Sigmoid colon (tissue), 7 donors: ENCODE measurements around the gene DNAJC27. TPM values are rescaled to one million over a fixed set of nuclear protein-coding genes. Genes with fewer than 3 reads are reported as not detected.

ENCODE experiments used
- DNase-seq: peaks from one replicate; pipeline ENCODE4 v3.0.0-alpha.2; 2019
- H3K27ac ChIP-seq, 4 donors: fragments of 200-600 bp; sonication (generic); one replicate each; pipeline ENCODE4 v1.5.1; 2016 to 2019; ENCODE audit warnings: mild to moderate bottlenecking in 1 of 4
- H3K27me3 ChIP-seq, 3 donors: fragments of 200-600 bp; sonication (generic); one replicate each; pipeline ENCODE4 v1.5.1; 2019; ENCODE audit warnings: mild to moderate bottlenecking in 1 of 3
- H3K36me3 ChIP-seq, 4 donors: fragments of 200-600 bp; sonication (generic); one replicate each; pipeline ENCODE4 v1.5.1; 2016 to 2019
- H3K4me1 ChIP-seq, 4 donors: fragments of 200-600 bp; sonication (generic); one replicate each; pipeline ENCODE4 v1.5.1; 2017 to 2019
- H3K4me3 ChIP-seq, 4 donors: fragments of 200-600 bp; sonication (generic); one replicate each; pipeline ENCODE4 v1.5.1; 2017 to 2019; ENCODE audit warnings: mild to moderate bottlenecking in 2 of 4, moderate library complexity in 1 of 4
- H3K9me3 ChIP-seq, 4 donors: fragments of 200-600 bp in 3 of 4; sonication (generic) in 3 of 4; one replicate each; pipeline versions ENCODE4 v1.5.1 to v1.6.1; 2013 to 2019
- EP300 ChIP-seq, 4 donors: sonication (generic); formaldehyde crosslinking; IDR thresholded peaks; one replicate each; pipeline ENCODE4 v1.6.1; 2017; ENCODE audit warnings: antibody characterized with exemption in 4 of 4
- POLR2A ChIP-seq, 2 donors: fragments of 450-650 bp; IDR thresholded peaks; one replicate each; pipeline ENCODE4 v1.6.1; 2016; ENCODE audit warnings: antibody characterized with exemption in 2 of 2, mild to moderate bottlenecking in 2 of 2, moderate library complexity in 2 of 2
- POLR2AphosphoS5 ChIP-seq, 4 donors: sonication (generic); formaldehyde crosslinking; IDR thresholded peaks; one replicate each; pipeline ENCODE4 v1.6.1; 2017; ENCODE audit warnings: antibody characterized with exemption in 4 of 4
- WGBS, 2 donors: extraction: QIAGEN DNeasy Blood & Tissue Kit; methylation state at CpG; one replicate each; pipeline ENCODE4 v1.1.7; 2013; 5-methylcytosine and 5-hydroxymethylcytosine counted together
- intact Hi-C: fragments of 100-400 bp; cut with DNase I; formaldehyde crosslinking; loops from one replicate; pipeline ENCODE4 v1.15.1; 2023
- polyA plus RNA-seq, 3 donors: library from polyadenylated mRNA; stranded (reverse); fragments of 200-250 nt; gene quantifications; one replicate each; pipeline ENCODE4 v1.2.3, GENCODE V29; 2013
- total RNA-seq, 4 donors: library from RNA; depleted of rRNA; stranded (reverse); fragments of >200 nt; gene quantifications; one replicate each; pipeline ENCODE4 v1.1.0, GENCODE V29; 2016
- TF ChIP-seq, protein P1 (sequence below), 4 experiments: fragments of 450-650 bp in 3 of 4; fragments of 200-600 bp in 1 of 4; IDR thresholded peaks; one replicate each; pipeline ENCODE4 v1.5.1; 2016 to 2019; ENCODE audit warnings: antibody characterized with exemption in 4 of 4, mild to moderate bottlenecking in 3 of 4, moderate library complexity in 2 of 4
- donor health status: healthy with polysubstance abuse.
- donor health status: Bipolar disorder and iron deficiency.
- donor health status: healthy.

The DNAJC27 gene
- total and polyA plus RNA-seq, 7 donors = 0.60 to 12.5 (median 6.3) TPM

- intact Hi-C loops = no loop called here
- Histone ChIP-seq H3K27me3 (peaks cover 0 to 5% (median 0%) of the 10 kb centered on the region in 3 donors), H3K4me3 (no peak overlapping the region), H3K27ac (no peak overlapping the region), H3K36me3 (no peaks in the 10 kb centered on the region), H3K9me3 (no peaks in the 10 kb centered on the region), H3K4me1 (no peaks in the 10 kb centered on the region)
- TF ChIP-seq EP300 (IDR thresholded peaks at IDR 0.05) (no peak), POLR2AphosphoS5 (IDR thresholded peaks at IDR 0.05) (no peak), POLR2A (IDR thresholded peaks at IDR 0.05) (no peak)
- TF ChIP-seq, protein P1, sequence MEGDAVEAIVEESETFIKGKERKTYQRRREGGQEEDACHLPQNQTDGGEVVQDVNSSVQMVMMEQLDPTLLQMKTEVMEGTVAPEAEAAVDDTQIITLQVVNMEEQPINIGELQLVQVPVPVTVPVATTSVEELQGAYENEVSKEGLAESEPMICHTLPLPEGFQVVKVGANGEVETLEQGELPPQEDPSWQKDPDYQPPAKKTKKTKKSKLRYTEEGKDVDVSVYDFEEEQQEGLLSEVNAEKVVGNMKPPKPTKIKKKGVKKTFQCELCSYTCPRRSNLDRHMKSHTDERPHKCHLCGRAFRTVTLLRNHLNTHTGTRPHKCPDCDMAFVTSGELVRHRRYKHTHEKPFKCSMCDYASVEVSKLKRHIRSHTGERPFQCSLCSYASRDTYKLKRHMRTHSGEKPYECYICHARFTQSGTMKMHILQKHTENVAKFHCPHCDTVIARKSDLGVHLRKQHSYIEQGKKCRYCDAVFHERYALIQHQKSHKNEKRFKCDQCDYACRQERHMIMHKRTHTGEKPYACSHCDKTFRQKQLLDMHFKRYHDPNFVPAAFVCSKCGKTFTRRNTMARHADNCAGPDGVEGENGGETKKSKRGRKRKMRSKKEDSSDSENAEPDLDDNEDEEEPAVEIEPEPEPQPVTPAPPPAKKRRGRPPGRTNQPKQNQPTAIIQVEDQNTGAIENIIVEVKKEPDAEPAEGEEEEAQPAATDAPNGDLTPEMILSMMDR (IDR thresholded peaks at IDR 0.05) = no peak
- WGBS, 2 donors = 84 to 85% methylated on average over 2 of the region's 2 CpGs
- DNase-seq = no peak
These were observed 34.5 kb downstream of the DNAJC27 start for GRCh38 chr2:24937236-24937635.

GRCh38 chr2:24935145-24935544 is 36.6 kb downstream of the DNAJC27 start:
- intact Hi-C loops = no loop called here
- Histone ChIP-seq H3K4me3 (no peak overlapping the region), H3K36me3 (no peaks in the 10 kb centered on the region), H3K9me3 (no peaks in the 10 kb centered on the region), H3K27ac (no peak overlapping the region), H3K27me3 (peaks cover 0 to 5% (median 0%) of the 10 kb centered on the region in 3 donors), H3K4me1 (no peaks in the 10 kb centered on the region)
- 93 to 95% methylated on average over 5 of the region's 5 CpGs for WGBS, 2 donors
- DNase-seq = no peak
- TF ChIP-seq POLR2AphosphoS5 (IDR thresholded peaks at IDR 0.05) (no peak), EP300 (IDR thresholded peaks at IDR 0.05) (no peak), POLR2A (IDR thresholded peaks at IDR 0.05) (no peak)
- TF ChIP-seq, protein P1 (IDR thresholded peaks at IDR 0.05) = no peak

- no peak for DNase-seq
- Histone ChIP-seq H3K36me3 (no peaks in the 10 kb centered on the region), H3K27ac (no peak overlapping the region), H3K4me1 (no peaks in the 10 kb centered on the region), H3K27me3 (peaks cover 0 to 5% (median 0%) of the 10 kb centered on the region in 3 donors), H3K9me3 (no peaks in the 10 kb centered on the region), H3K4me3 (no peak overlapping the region)
- intact Hi-C loops = no loop called here
- WGBS, 2 donors = 77 to 88% methylated on average over 5 of the region's 5 CpGs
- TF ChIP-seq POLR2AphosphoS5 (IDR thresholded peaks at IDR 0.05) = no peak
- TF ChIP-seq, protein P1 (IDR thresholded peaks at IDR 0.05) = no peak
- no peak for TF ChIP-seq POLR2A (IDR thresholded peaks at IDR 0.05)
- TF ChIP-seq EP300 (IDR thresholded peaks at IDR 0.05) = no peak
These were observed 39.0 kb downstream of the DNAJC27 start for GRCh38 chr2:24932715-24933114.

- H3K27ac ChIP-seq = no peak overlapping the region
- no peaks in the 10 kb centered on the region for H3K36me3 ChIP-seq
- TF ChIP-seq EP300 (IDR thresholded peaks at IDR 0.05) (no peak), POLR2A (IDR thresholded peaks at IDR 0.05) (no peak), POLR2AphosphoS5 (IDR thresholded peaks at IDR 0.05) (no peak)
- TF ChIP-seq, protein P1 (IDR thresholded peaks at IDR 0.05) = no peak
- peaks cover 0 to under 1% (median 0%) of the 10 kb centered on the region in 3 donors for H3K27me3 ChIP-seq
- 39 to 77% methylated on average over 6 of the region's 6 CpGs for WGBS, 2 donors
- H3K9me3 ChIP-seq = no peaks in the 10 kb centered on the region
- DNase-seq = no peak
- intact Hi-C loops = no loop called here
- H3K4me1 ChIP-seq = peaks cover 0 to 12% (median 12%) of the 10 kb centered on the region in 4 donors
- no peak overlapping the region for H3K4me3 ChIP-seq
These were observed 41.0 kb downstream of the DNAJC27 start for GRCh38 chr2:24930768-24931167.

DNA sequence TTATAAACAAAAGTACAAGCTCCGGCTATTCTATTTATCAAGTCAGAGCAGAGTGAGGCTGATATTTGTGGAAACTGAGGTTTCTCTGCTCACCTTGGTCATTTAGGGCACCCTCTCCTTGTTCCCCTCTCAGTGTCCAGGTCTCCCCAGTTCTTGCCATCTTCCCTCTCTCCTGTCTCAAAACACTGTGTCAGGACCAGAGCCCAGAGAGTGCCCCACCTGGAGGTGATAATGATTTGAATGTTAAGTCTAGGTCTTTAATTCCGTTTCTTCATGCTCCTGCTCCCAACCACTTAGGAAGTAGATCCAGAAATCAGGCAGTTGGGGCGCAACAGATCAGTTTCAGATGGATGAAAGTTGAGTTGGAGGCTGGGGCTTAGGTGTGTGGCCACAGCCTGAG is 42.5 kb downstream of the DNAJC27 start:
- no peak overlapping the region for H3K27ac ChIP-seq
- intact Hi-C loops = no loop called here
- no peaks in the 10 kb centered on the region for H3K36me3 ChIP-seq
- peaks cover 0 to 12% (median 12%) of the 10 kb centered on the region in 4 donors for H3K4me1 ChIP-seq
- 85 to 91% methylated on average over 3 of the region's 3 CpGs for whole genome bisulfite sequencing, 2 donors
- no peaks in the 10 kb centered on the region for H3K27me3 ChIP-seq
- no peaks in the 10 kb centered on the region for H3K9me3 ChIP-seq
- no peak overlapping the region for H3K4me3 ChIP-seq
- no peak for DNase-seq
- TF ChIP-seq, protein P1 (IDR thresholded peaks at IDR 0.05) = no peak
- TF ChIP-seq EP300 (IDR thresholded peaks at IDR 0.05) (no peak), POLR2AphosphoS5 (IDR thresholded peaks at IDR 0.05) (no peak), POLR2A (IDR thresholded peaks at IDR 0.05) (no peak)
